HL-60 (cell line): ENCODE measurements around the gene SMIM12.

Source experiments
- CTCF ChIP-seq: IDR thresholded peaks from one replicate; pipeline ENCODE4 v1.5.1; 2011; ENCODE audit warnings: low read length, control low read depth, inconsistent platforms; ENCODE audit not compliant: insufficient read depth
- POLR2AphosphoS5 ChIP-seq: IDR thresholded peaks from 2 replicates; pipeline ENCODE4 v1.6.1; 2012; ENCODE audit warnings: low read depth
- SPI1 ChIP-seq: IDR thresholded peaks from 2 replicates; pipeline ENCODE4 v1.6.1; 2012; ENCODE audit warnings: low read depth, mild to moderate bottlenecking, borderline replicate concordance

- TF ChIP-seq POLR2AphosphoS5 (no peak), SPI1 (no peak), CTCF (no peak)
Measured at GRCh38 chr1:34856697-34857096, 2.9 kb downstream of the SMIM12 start.
